H1 (cell line): Measurements from ENCODE around the gene TOP2A. TPM values are rescaled to one million over a fixed set of nuclear protein-coding genes. Genes with fewer than 3 reads are reported as not detected.

ENCODE experiments used
- BACH1 ChIP-seq: IDR thresholded peaks from 2 replicates; pipeline ENCODE4 v1.6.1; 2012; ENCODE audit warnings: low read length, improper control_type of control experiment
- EZH2 ChIP-seq: fragments of 200-600 bp; sonication (generic); IDR thresholded peaks from 2 replicates; pipeline ENCODE4 v1.7.1; 2012; ENCODE audit warnings: low read depth, mild to moderate bottlenecking, moderate library complexity, low read length, inconsistent platforms; ENCODE audit not compliant: severe bottlenecking
- POLR2A ChIP-seq, 2 experiments: IDR thresholded peaks; 1 replicate in 1 of 2; 2 replicates in 1 of 2; pipeline ENCODE4 v1.6.1; 2011; ENCODE audit warnings: low read depth in 2 of 2, low read length in 2 of 2, mild to moderate bottlenecking in 2 of 2; ENCODE audit errors: control extremely low read depth in 1 of 2
- SIN3A ChIP-seq, 2 experiments: IDR thresholded peaks in 1 of 2; conservative IDR thresholded peaks in 1 of 2; 2 replicates each; pipeline ENCODE4 v1.6.1; 2011 to 2012; ENCODE audit warnings: low read length in 2 of 2, improper control_type of control experiment in 1 of 2, low read depth in 1 of 2, mild to moderate bottlenecking in 1 of 2
- SUZ12 ChIP-seq: fragments of 200-600 bp; sonication (generic); IDR thresholded peaks from 2 replicates; pipeline ENCODE4 v1.6.1; 2012; ENCODE audit warnings: mild to moderate bottlenecking, inconsistent platforms, low read length, moderate library complexity, mixed read lengths
- polyA plus RNA-seq, 7 experiments: library from polyadenylated mRNA; depleted of rRNA in 3 of 7; stranded (reverse) in 5 of 7; unstranded in 2 of 7; fragments of >200 nt in 5 of 7; fragments of 200-250 nt in 2 of 7; gene quantifications; 1 replicate in 5 of 7; 2 replicates in 1 of 7; 4 replicates in 1 of 7; pipeline versions ENCODE4 v1.2.1 to v1.2.3, GENCODE V29; 2011 to 2013; ENCODE audit warnings: missing spikeins in 2 of 7, mixed read lengths in 2 of 7
- total RNA-seq: library from RNA; stranded (reverse); fragmentation: NEBNext Ultra II Directional; extraction: Animal tissue kit (Norgen Biotek cat#: 25700); gene quantifications from 2 replicates; pipeline ENCODE4 v1.2.1, GENCODE V29; 2021
- TF ChIP-seq, protein P1 (sequence below): IDR thresholded peaks from 2 replicates; pipeline ENCODE4 v1.6.1; 2012; ENCODE audit warnings: low read length, inconsistent platforms

Gene TOP2A
- total and polyA plus RNA-seq, 2 of the 8 experiments (the other 6 are each of a cell fraction or from before 2014, with no cell fraction given), result 83.1 to 291 TPM

- TF ChIP-seq EZH2 (no peak), SUZ12 (no peak), SIN3A (conservative IDR thresholded peaks at IDR 0.05 in 1 of 2, IDR thresholded peaks at IDR 0.05 in 1 of 2; ENCODE audit: low read depth in 1 of 2, low read length in 2 of 2) (no peak), POLR2A (IDR thresholded peaks at IDR 0.05; ENCODE audit: control extremely low read depth in 1 of 2, low read depth in 2 of 2, low read length in 2 of 2) (no peak), BACH1 (no peak)
- TF ChIP-seq, protein P1, sequence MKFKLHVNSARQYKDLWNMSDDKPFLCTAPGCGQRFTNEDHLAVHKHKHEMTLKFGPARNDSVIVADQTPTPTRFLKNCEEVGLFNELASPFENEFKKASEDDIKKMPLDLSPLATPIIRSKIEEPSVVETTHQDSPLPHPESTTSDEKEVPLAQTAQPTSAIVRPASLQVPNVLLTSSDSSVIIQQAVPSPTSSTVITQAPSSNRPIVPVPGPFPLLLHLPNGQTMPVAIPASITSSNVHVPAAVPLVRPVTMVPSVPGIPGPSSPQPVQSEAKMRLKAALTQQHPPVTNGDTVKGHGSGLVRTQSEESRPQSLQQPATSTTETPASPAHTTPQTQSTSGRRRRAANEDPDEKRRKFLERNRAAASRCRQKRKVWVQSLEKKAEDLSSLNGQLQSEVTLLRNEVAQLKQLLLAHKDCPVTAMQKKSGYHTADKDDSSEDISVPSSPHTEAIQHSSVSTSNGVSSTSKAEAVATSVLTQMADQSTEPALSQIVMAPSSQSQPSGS, result no peak
Measured at GRCh38 chr17:40407460-40407859, 10.2 kb downstream of the TOP2A start (continued).
